ENCODE measurements around the gene CORO2A. TPM values are rescaled to one million over a fixed set of nuclear protein-coding genes. Genes with fewer than 3 reads are reported as not detected.

CORO2A gene
- total RNA-seq (2022; extraction: Qiagen RNA extraction), result 0.54 to 0.82 TPM (median 0.75 TPM) in 5 replicates

GRCh38 chr9:98192503-98193335 is at the start of gene CORO2A:
TSS of gene CORO2A (minus strand) at chr9:98192637. CDS start at chr9:98157660, 34,977 bp downstream.

GRCh38 chr9:98118640-98119601 is 73.5 kb downstream of the CORO2A start, which contains the start of gene TRIM14:
TSS of gene TRIM14 (minus strand) at chr9:98119222. CDS start at chr9:98119188, 34 bp downstream.

Other genes starting within 250 kb of the CORO2A start
- 285 to 346 TPM (median 297 TPM) in 5 replicates for gene ANP32B, start 209.3 kb downstream of the CORO2A start, total RNA-seq (2022; extraction: Qiagen RNA extraction)
- 59.8 to 70.5 TPM (median 69.5 TPM) in 5 replicates for gene NANS, start 135.9 kb downstream of the CORO2A start, total RNA-seq (2022; extraction: Qiagen RNA extraction)
- 10.6 to 13.9 TPM (median 13.2 TPM) in 5 replicates for gene TRIM14, start 73.4 kb downstream of the CORO2A start, total RNA-seq (2022; extraction: Qiagen RNA extraction)
- gene TBC1D2, start 63.0 kb upstream of the CORO2A start, total RNA-seq (2022; extraction: Qiagen RNA extraction), result 8.2 to 12.4 TPM (median 9.7 TPM) in 5 replicates